Measurements from ENCODE around the gene SMARCAL1. TPM values are rescaled to one million over a fixed set of nuclear protein-coding genes. Genes with fewer than 3 reads are reported as not detected.
"Not testable (repeated sequence)": the region's sequence is repeated elsewhere in the genome, so short reads cannot be mapped to it uniquely, and the experiment has no call there.

SMARCAL1 gene
- 19.2 TPM for total RNA-seq

DNA sequence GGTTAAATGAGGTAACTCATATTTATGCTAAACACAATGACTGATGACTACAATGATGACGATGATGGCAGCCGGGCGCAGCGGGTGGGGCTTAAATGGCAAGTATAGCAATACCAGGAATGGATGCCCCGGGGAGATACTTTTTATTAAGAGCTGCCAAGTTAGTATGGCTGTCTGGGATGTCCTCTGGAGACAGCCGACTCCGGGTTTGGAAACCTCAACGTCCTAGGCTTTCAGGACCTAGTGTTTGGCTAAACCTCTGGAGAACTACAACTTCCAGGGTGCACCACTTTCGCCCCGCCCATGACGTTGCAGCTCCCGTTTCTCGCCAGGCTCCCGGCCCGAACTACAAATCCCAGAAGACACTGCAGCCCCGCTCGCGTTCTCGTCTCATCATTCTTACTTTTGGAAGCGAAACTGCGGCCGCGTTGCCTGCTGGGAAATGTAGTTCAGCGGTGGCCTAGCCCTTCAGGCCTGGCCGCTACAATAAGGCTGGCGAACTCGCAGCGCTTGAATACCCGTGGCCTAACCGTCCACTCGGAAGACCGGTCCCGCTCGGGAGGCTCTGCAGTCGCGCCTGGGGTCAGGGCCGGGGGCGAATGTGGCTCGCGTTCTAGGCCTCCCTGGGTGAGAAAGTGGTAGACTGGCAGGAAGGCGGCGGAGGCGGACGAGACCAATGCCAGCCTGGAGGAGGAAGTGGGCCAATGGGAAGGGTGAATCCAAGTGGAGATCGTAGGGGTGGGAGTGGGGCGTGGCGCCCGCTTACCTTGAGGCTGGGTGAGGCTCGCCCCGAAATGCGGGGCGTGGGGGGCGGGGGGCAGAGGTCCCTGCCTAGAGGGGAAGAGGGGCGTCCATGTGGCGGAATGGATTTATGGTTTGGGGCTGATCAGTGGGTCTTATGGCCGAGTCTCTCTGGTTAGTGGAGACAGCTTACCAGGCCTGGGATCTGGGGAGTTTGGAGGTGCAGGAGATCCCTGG lies at the start of gene SMARCAL1:
SMARCAL1 (plus strand) TSS at position 463 of the 978 bp plus-strand sequence. CDS start 2,221 bp downstream, outside the sequence.
- DNase-seq: peak; percentile 99

DNA sequence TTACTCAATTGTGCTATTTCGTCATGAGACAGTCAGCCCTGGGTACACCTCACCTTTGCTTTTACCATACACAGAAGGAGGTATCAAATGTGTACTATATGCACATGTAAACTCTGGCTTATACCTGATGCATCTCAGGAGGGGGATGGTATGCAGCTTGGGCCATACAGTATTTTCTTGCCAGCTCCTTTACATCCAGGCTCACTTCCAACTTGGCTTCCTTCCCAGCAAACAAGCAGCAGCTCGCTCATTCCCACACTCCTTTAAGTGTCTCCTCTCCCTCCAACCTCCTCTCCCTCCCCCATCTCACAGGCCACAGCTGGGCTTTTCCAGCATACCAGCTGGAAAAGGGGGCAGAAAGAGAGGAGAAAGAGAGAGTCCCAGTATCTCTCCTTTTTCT lies 49.6 kb upstream of the SMARCAL1 start:
- DNase-seq: peak; percentile 26

DNA sequence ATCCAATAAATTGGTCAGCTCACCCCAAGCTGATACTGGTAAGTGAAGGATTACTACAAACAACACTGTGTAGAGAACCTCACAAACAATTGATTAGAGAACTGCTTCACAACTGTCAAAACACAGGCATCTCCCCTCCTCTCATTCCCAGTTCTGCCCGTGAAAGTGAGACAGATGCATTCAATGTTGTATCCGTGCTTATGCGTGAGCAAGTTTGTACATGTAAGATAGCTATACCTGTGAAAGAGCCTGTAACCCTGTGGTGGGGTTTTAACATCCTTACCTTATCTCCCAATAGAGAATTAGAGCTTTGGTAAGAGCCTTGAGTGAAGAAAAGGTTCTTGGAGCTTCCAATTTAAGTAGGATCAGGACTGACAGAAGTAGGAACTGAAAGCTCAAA lies 49.1 kb upstream of the SMARCAL1 start:
- DNase-seq: no peak

DNA sequence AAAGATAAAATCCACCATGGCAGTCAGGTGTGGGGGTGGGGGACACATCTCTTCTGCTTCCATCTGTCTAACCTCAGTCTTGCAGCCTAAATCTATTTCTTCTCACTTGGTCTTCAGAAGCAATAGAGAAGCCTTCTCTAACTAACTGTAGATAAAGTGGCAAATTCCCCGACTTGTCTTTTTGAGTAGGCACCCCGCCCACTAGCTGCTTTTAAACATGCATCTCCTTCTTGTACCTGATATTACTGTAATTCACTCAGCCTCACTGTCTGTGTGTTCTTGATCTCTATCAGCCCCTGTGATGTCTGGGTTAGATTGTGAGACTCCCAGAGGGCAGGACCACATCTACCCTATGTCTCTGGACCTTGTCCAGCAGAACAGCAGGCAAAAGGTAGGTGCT lies 46.8 kb upstream of the SMARCAL1 start:
- DNase-seq: no peak

DNA sequence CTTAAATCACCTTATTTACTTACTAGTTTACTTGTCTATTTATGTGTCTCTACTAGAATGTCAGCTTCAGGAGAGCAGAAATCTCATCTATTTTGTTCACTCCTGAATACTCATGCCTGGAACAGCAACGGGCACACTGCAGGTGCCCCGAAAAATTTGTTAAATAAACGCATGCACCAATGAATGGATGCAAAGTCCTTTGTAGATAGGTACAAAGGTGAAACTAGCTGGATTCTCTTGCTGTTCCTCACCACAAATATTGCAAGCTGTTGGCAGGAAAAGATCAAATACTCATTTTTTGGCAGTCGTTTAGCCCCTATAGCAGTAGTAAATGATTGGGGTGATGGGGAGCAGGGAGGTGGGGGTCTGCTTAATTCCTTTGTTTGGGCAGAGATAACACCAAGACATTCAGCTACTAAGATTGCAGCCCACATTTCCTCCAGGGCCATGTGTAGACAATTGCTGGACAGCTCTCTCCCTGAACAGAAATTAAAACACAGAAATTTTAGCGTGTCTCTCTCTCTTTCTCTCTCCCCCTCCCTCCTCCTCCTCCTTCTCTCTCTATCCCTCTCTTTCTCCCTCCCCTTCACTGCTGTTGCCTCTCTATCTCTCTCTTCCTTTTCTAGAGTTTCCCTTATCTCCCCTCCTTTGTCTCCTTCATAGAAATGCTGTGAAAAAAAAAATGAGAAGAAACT lies 45.4 kb upstream of the SMARCAL1 start:
- DNase-seq: no peak

DNA sequence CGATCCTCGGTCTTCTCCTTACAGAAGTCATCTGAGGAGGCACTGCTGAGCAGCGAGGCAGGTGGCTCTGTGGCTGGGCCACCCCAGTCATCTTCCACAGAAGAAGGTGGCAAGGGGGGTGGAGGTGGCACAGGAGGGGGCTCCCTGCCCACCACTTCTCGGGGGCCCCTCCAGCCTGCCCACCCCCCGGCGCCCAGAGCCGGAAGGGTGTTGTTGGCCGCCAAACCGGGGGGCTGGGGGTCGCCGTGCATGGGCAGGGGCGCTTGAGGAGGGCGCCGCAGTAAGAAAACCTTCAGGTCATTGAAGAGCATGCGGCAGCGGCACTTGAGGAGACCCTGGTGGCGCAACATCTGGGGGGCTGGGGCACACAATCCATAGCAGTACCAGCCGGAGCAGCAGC lies 42.5 kb upstream of the SMARCAL1 start:
- no peak for DNase-seq

DNA sequence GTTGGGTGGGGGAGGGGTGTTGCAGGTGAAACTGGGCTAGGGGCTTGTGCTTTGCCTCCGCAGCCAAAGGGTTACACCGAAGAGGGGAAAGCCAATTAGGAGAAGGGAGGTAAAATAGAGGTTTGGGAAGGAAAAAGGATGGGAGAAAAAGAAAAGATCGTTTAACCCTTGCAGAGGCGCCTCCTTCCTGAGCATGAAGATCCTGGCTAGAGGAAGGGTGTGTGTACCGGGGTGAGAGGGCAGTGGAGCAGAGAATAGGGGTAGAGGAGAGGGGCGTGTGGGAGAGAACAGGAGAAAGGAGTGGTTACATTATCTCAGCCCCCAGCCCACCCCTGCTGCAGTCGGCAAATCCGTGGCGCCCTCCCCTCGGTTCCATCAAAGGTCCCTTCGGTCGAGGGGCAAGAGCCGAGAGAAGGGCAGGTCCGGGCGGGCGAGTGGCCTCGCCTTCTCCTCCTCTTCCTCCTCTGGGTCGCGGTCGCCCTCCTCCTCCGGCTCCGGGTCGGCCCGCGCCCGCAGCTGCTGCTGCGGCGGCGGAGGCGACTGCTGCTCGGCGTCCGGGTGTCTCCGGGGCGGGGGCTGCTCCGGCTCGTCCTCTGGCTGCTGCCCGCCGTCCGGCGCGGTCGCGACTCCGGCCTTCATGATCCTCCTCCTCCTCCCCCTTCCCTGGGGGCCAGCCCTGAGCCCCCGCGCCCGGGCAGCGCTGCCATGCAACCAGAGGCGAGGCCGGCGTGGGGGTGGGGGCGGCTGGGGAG lies 41.1 kb upstream of the SMARCAL1 start:
- DNase-seq: no peak

DNA sequence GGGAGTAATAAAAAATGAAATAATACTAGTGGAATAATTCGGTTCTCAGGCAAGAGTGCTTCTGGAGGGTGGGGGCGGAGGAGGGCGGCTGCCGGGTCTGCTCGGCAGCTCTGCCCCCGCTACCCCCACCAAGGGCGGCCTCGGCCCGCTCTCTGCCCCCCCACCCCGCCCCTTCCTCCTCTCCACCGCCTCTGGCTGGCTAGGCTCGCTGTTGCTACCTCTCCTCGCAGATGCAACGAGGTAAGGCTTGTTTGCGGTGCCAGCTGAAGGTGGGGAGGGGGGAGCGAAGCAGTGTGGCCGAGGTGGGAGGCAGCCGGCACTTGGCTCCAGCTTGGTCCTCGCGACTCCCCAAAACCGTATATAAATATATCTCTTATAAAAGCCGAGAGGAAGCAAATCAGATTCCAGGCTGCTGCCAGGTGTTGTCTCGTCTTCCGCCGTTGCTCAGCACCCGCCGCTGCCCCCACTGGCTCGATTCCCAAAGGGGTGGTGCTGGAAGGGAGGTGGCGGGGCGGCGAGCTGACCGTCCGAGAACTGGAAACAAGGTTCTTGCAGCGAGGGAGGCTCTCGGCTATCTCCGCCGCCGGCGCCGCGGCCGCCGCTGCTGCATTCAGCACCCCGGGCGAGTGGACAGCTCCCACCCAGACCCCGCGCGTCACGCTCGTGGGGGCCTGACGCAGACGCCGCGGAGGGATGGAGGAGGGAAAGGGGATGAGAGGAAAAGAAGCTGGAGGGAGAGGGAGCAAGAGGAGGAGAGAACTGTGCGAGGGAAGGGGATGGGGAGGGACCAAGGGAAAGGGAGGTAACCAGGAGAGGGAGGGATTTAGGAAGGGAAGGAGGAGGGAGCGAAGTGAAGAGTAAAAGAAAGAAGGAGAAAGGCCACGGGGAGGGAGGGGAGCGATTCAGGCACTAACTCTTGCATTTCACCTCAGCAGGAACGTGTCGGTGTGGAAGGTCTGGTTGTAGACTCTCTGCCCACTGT lies 40.3 kb upstream of the SMARCAL1 start, which contains the start of gene MARCHF4:
MARCHF4 (minus strand) TSS at position 763 of the 982 bp plus-strand sequence. CDS start 2,223 bp downstream, outside the sequence.
- peak; percentile 54 for DNase-seq

DNA sequence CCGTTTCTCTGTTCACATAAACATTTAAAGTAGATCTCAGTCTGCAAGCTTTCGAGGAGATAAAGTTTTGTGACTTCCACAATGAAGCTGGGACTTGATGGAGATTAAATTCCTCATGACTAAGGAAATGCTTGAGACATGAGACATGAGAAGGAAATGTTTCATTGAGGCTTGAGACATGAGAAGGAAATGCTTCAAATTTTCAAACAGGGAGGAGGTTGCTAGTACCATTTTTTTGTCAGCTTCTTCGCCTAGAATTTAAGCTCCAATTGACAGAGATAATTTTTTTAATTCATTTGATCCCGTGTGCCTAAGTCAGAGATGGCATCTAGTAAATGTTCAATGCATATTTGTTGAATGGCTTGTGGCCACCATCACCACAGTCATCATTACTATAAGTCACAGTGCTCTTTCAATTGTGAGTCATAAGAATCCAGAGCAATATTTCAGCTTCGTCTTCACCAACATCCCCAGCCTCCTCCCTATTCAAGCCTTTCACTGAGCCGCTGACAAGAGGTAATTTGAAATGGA lies 39.5 kb upstream of the SMARCAL1 start:
- no peak for DNase-seq

DNA sequence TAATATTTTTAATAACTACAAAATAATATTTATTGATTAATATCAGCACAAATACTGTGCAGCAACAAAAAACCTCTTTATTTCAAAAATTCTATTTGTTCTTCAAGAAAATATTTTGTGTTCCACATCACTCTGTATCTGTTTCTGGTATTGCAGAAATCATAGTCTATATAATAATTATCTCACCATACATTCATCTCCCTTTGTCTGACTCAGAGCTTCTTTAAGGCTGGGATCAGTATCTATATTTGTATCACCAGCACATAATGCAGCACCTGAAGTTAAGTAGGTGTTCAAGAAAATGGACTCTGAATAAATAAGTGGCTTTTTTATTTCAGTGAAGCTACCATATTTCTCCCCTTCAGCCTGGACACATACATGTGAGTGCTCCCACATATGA lies 38.4 kb upstream of the SMARCAL1 start:
- DNase-seq: no peak

DNA sequence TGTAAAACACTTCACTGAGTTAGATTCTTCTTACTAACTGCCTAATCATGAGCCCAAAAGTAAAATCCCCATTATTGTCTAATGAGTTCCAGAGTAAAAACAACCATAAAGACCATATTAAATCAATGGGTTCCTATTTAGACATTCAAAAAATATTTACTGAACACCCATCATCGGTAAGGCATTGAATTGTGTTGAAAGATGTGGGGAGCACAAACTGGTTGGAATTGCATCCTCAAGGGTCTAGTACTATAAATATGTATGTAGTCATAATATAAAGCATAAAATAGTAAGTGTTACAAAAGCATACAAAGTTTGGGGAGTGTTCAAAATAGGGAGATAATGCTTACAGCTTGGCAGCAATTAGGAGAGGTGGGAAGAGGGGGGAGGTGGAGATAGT lies 37.0 kb upstream of the SMARCAL1 start:
- DNase-seq: no peak

DNA sequence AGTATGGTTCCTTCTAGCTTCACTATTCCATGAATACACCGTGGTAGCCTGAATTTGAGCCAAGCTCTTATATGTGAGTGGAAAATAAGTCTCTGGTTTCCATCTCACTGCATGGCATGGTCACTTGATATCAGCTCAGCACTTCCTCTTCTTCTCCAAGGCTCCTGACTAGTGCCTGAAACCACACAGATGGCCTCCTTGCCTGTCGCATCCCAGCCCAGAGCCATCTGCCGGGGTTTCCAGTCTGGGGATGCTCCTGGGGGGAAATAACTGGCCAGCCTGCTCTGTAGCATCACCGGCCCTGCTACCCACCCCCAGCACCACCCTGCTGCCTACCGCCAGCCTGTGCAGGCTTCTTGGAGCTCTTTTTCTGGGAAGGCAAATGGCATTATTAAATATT lies 32.3 kb upstream of the SMARCAL1 start:
- DNase-seq: no peak

DNA sequence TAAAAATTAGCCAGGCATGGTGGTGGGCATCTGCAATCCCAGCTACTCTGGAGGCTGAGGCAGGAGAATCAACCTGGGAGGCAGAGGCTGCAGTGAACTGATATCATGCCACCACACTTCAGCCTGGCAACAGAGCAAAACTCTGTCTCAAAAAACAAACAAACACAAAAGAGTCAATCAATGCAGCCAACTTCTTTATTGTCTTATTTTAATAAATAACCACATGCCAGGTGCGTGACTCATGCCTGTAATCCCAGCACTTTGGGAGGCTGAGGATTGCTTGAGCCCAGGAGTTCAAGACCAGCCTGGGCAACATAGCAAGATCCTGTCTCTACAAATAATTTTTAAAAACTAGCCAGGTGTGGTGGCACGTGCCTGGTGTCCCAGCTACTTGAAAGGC lies 27.9 kb upstream of the SMARCAL1 start:
- DNase-seq: not testable (repeated sequence)

DNA sequence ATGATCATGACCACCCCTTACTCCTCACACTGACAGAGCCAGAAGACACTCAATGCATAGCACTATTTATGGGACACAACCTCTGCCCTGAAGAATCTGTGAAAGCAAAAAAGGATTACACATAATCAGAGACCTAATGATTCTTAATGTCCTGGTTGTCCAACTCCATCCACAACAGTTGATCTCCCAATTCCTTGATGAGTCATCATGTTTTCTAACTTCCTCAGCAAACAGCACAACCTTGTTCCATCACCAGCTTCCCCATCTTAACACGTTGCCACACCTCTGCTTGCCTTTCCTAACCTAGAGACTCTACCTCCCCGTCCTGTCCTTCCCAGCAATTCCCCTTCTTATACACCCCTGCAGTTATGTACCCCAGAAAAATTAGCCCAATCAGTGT lies 26.8 kb upstream of the SMARCAL1 start:
- no peak for DNase-seq

DNA sequence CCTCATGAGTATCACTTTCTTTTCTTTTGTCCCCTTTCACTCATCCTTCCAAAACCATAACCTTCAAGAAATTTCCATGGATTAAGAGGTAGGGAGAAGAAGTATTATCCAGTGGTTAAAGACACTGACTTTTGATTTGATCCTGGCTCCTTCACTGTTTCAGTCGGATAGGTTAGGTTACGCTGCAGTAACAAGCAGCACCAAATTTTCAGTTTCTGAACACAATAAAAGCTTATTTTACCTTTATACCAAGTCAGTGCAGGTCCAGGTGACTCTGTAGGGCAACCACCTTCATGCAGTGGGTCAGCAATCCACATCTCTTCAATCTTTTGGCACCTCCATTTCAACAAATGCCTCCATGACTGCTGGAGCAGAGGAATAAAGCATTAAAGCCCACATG lies 25.0 kb upstream of the SMARCAL1 start:
- DNase-seq: no peak

DNA sequence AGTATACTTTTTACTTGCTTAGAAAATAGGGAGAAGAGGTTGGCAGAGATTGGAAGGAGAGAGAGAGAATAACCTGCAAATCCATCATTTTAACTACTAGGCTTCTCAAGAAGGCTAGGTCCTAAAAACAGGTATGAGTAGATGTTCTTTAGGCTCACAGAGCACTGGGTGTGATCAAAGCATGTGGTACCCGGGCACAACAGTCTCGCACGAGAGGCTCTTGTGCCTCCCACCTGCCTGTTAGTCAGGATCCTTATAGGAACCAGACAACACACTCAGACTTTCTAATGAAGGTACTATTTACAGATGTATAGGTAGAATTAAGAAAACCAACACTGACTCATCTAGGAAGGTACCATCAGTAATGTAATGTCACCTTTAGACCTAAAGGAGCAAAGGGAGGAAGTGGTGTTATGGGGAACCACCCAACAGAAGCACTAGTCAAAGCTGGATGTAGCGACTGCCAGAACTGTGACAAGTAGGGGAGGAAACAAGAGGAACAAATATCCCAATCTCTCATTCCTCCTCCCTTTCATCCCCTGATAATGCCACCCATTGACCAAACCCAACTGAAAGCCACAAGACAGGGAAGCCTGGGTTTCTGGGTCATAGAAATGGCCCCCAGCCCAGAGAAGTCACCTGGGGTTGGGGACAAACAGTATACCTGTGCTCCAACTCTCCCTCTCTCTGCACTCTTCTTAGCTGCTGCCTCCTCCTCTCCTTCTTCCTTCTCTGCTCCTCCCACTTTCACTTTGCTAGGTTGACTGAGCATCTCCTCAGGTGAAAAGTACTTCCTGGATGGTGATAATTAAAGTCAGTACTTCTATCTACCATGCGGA lies 24.0 kb upstream of the SMARCAL1 start:
- no peak for DNase-seq

DNA sequence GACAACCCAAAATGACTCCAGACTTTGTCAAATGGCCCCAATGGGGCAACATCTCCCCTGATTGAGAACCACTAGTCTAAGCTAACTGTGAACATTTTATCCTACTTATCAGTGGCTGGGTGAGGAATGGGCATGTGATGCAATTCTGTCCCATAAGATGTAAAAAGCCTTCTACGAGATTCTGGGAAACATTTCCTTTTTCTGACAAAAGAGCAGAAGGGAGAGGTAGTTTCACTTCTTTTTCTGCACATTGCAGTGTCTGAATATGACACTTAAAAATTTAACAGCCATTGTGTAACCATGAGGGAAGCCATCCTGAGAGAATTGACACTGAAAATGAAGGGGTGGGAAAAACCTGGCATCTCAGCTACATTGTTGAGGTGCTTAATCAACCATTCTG lies 22.7 kb upstream of the SMARCAL1 start:
- DNase-seq: no peak

DNA sequence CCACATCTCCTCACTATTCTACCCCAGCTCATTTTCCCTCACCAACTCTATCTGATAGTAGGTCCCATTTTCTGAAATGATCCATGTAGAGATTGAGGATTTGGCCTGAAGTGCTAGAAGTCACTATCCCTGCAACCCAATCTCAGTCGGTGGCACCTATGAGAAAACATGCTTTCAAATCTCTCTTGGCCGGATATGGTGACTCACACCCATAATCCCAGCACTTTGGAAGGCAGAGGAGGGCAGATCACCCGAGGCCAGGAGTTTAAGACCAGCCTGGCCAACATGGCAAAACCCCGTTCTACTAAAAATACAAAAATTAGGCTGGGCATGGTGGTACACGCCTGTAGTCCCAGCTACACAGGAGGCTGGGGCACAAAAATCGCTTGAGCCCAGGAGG lies 20.9 kb upstream of the SMARCAL1 start:
- DNase-seq: no peak

DNA sequence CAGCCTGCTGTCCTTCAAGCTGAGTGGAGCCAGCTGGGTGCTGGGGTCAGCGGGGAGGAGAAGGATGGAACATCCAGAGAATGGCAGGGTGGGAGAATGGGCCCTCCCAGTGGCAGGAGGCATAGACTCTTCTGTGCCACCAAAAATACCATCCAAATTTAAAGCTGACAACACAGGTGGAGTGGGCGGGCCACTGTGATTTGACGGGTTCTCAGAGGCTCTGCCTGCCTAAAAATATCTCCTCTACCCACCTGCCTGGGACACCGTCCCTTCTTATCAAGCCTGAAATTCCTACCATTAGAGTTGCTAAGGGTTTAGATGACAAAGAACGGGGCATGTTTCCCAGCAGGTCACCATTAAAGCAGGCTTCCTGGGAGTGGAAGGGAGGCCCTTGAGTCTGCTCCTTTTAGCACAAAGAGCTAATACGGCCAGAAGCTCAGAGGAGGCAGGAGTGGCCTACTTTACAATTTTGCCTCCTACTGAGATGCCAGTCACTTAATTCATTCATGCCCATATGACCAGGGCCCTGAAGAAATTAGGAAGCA lies 20.2 kb upstream of the SMARCAL1 start:
- DNase-seq: no peak
